GM15510 (cell line): ENCODE measurements around the gene OR4D1.

ENCODE experiments used
- POLR2A ChIP-seq: IDR thresholded peaks from 3 replicates; pipeline ENCODE4 v1.6.1; 2011; ENCODE audit warnings: borderline replicate concordance; ENCODE audit not compliant: insufficient read length; ENCODE audit errors: extremely low read depth

OR4D1 gene

GRCh38 chr17:58144801-58145200, 3.4 kb upstream of the OR4D1 start:
- no peak for TF ChIP-seq POLR2A

DNA sequence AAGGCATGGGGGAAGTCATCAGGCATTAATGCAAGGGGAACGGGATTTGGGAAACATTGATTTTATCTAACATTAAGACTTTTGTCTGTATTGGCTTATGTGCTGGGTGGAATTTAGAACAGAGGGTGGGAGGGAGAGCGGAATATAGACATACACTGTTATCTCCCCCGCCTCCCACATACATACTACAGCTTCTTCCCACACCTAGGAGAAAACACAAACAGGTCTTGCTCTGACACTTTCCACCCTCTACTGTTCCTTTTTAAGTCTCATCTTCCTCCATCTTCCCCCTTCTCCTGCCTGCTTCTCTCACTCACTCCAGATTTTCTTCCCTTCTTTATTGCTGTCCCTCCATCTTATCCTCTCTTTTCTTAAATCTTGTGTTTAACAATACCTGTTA, 425 bp downstream of the OR4D1 start:
- TF ChIP-seq POLR2A = no peak

GRCh38 chr17:58150394-58150793, 2.2 kb downstream of the OR4D1 start:
- TF ChIP-seq POLR2A = no peak

DNA sequence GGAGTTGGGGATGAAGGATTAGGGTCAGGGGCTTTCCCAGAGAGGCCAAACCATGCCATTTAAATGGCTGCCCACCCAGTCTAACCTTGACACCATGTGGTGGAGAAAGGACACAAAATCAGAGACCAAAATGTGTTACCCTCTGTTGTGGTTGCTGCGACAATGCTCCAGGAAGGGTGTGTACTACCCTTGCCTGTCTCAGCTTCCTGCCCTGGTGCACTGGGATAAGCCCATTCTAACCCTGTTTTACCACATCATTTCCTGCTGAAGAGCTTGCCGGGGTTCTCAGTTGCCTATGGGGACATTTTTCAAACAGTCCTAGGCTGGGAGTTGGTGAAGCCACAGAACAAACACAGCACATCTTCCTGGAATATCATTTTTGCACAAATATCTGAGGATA, 4.9 kb downstream of the OR4D1 start:
- TF ChIP-seq POLR2A = no peak

DNA sequence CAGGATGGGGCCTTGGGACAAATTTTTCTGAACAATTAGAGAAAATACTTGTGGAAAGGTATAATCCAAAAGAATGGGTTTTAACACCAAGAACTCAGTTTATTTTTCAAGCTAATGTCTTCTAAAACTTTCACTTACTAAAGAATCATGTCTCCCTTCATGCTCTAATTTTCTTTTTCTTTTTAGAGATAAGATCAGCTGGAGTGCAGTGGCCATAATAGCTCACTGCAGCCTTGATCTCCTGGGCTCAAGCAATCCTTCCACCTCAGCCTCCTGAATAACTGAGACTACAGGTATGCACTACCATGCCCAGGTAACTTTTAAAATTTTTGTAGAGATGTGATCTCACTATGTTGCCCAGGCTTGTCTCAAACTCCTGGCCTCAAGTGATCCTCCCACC, 5.5 kb downstream of the OR4D1 start:
- TF ChIP-seq POLR2A = no peak

DNA sequence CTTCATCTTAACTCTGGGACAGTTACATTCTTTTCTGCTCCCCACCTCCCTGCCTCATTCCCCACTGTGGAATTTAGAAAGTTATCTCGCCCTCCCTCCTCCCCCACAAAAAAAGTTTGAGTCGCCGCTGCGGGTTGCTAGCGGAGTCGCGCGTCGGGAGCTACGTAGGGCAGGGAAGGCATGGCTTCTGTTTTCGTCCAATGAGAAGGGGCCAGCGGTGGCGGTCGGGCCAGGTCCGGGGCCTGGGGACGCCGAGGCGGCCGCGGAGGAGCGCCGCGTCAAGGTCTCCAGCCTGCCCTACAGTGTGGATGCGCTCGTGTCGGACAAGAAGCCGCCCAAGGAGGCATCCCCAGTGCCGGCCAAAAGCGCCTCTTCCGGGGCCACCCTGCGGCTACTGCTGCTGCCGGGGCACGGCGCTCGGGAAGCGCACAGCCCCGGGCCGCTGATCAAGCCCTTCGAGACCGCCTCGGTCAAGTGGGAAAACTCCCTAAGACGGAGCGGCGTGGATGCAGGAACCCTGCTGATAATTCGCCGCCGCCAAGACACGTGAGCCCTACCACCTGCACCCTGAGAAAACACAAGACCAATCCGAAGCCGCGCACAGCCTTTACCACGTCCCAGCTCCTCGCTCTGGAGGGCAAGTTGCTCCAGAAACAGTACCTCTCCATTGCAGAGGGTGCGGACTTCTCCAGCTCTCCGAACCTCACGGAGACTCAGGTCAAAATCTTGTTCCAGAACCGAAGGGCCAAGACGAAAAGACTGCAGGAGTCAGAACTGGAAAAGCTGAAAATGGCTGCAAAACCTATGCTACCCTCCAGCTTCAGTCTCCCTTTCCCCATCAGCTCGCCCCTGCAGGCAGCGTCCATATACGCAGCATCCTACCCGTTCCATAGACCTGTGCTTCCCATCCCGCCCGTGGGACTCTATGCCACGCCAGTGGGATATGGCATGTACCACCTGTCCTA, 8.9 kb downstream of the OR4D1 start:
- no peak for TF ChIP-seq POLR2A

- no peak for TF ChIP-seq POLR2A
These were observed 10.0 kb downstream of the OR4D1 start for GRCh38 chr17:58158181-58158580.

- TF ChIP-seq POLR2A = no peak
These were observed 13.4 kb downstream of the OR4D1 start for GRCh38 chr17:58161566-58161965.

DNA sequence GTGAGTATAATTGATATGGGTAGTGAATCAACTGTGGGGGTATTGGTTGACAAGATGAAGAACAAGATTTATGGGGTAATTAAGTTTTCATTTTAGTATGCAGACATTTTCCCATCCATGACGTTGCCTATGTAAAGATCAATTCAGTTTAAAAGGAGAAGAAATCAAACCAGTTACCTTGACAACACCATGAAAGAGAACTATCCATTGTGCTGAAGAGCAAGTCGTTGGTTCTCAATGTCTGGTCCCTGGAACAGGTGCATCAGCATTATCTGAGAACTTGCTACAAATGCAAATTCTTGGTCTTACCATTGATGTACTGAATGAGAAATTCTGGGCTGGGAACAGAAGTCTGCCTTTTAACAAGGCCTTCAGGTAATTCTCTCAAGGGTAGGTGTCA, 17.8 kb downstream of the OR4D1 start:
- TF ChIP-seq POLR2A = no peak

GRCh38 chr17:58166682-58167081, 18.5 kb downstream of the OR4D1 start, which contains the start of gene OR4D2:
TSS of gene OR4D2 (plus strand) at chr17:58166982. CDS start at chr17:58169656, 2,674 bp downstream.
- no peak for TF ChIP-seq POLR2A

- TF ChIP-seq POLR2A = no peak
These were observed 22.4 kb downstream of the OR4D1 start for GRCh38 chr17:58170622-58171021.

GRCh38 chr17:58172369-58173071, 24.3 kb downstream of the OR4D1 start:
- no peak for TF ChIP-seq POLR2A

GRCh38 chr17:58174871-58175270, 26.7 kb downstream of the OR4D1 start:
- TF ChIP-seq POLR2A = no peak

DNA sequence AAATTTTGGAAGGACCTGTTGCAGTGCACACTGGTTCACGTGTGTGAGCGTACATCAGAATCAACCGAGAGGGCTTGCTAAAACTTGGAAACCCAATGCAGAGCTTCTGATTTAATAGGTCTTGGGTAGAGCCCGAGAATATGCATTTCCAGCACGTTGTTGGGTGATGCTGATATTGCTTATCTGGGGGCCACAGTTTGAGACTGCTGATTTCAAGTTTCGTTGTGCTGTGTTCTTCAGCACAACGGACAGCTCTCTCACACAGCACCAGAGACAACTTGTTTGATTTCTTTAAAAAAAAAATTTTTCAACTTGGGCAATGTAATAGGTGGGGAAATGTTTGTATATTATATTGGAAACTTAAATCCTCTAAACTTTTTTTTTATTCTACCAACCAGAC, 28.0 kb downstream of the OR4D1 start:
- no peak for TF ChIP-seq POLR2A

- no peak for TF ChIP-seq POLR2A
These were observed 33.6 kb downstream of the OR4D1 start for GRCh38 chr17:58181796-58182195.

DNA sequence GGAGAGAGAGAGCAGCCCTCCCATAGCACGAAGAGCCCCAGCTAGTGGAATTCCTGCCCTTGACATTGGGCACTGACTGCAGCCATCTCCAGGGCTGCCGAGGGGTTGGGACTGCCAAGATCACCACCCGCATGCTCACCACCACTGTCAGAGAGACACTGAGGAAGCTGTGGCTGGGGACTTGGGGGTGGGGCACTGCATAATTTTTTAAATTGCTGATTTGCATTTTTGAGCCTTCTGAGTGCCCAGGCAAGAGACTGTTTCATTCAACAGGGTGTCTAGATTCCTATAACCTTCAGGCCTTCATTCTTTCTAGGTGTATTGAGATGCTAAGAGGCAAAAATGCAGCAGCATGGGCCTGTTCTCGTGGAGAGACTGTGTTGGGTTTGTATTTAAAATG, 35.3 kb downstream of the OR4D1 start:
- no peak for TF ChIP-seq POLR2A

DNA sequence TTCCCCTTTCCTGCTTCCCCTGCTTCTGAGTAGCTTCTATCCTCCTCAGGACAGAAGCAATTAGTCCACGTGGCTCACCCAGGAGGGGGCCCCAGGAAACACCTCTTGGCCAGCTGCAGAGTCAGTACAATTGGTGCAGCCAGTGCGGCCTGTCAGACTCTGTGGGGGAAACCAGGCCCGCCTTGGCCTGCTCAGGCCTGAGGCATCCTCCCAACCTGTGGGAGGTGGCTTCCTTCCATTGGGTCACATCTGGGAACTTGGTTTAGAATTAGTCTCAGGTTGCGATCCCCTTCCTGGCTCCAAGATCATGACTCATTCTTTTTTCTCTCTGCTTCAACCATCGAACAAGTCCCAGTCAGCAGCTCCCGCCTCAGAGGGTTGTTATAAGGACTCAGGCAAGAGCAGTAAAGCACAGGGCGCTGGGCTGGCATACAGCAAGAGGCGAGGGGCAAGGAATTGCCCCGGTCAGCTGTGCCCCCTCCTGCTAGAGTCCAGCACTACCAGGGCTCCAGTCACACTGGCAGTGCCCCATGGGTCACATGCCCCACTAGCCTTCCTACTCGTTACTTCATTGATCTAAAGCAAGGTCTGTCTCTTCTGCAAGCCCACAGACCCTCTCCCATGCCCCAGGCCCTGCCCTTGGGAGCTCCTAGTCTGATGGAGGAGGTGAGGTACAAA, 36.3 kb downstream of the OR4D1 start:
- no peak for TF ChIP-seq POLR2A
